Testis (tissue), 3 donors: Measurements from ENCODE around the gene EYA2. TPM values are rescaled to one million over a fixed set of nuclear protein-coding genes. Genes with fewer than 3 reads are reported as not detected.
A peak's percentile ranks its signal among the peaks of the same experiment; 100 is the strongest.

Source experiments
- DNase-seq: peaks from one replicate; pipeline ENCODE4 v3.0.0-alpha.2; 2019
- H3K27ac ChIP-seq, 2 donors: fragments of 200-600 bp; sonication (generic); one replicate each; pipeline ENCODE4 v1.5.1; 2019
- H3K27me3 ChIP-seq: fragments of 200-600 bp; sonication (generic); one replicate; pipeline ENCODE4 v1.5.1; 2019
- H3K36me3 ChIP-seq: fragments of 200-600 bp; sonication (generic); one replicate; pipeline ENCODE4 v1.5.1; 2017; ENCODE audit warnings: low read depth; ENCODE audit errors: missing control alignments
- H3K4me1 ChIP-seq: fragments of 200-600 bp; sonication (generic); one replicate; pipeline ENCODE4 v1.5.1; 2019
- H3K4me3 ChIP-seq, 2 donors: fragments of 200-600 bp; sonication (generic); one replicate each; pipeline ENCODE4 v1.5.1; 2017 to 2019
- H3K9me3 ChIP-seq: fragments of 200-600 bp; sonication (generic); one replicate; pipeline ENCODE4 v1.5.1; 2017
- CTCF ChIP-seq, 3 experiments: fragments of 450-650 bp in 2 of 3; fragments of 200-600 bp in 1 of 3; sonication (generic) in 1 of 3; IDR thresholded peaks; one replicate each; pipeline ENCODE4 v1.5.1; 2016 to 2019; ENCODE audit warnings: antibody characterized with exemption in 3 of 3, mild to moderate bottlenecking in 2 of 3, moderate library complexity in 1 of 3
- POLR2A ChIP-seq: fragments of 450-650 bp; IDR thresholded peaks from one replicate; pipeline ENCODE4 v1.6.1; 2017; ENCODE audit warnings: antibody characterized with exemption, mild to moderate bottlenecking, moderate library complexity
- WGBS, 2 donors: methylation state at CpG; one replicate each; pipeline ENCODE4 v1.1.5; 2018; 5-methylcytosine and 5-hydroxymethylcytosine counted together
- intact Hi-C: fragments of 100-400 bp; cut with DNase I; formaldehyde crosslinking; loops from one replicate; pipeline ENCODE4 v1.15.1; 2023; ENCODE audit warnings: low total_unique reads
- polyA plus RNA-seq: library from polyadenylated mRNA; stranded (reverse); fragments of 350-450 nt; fragmentation: Illumina TruSeq; extraction: RNeasy Lipid Tissue Mini Kit (QIAGEN cat#74804); gene quantifications from one replicate; pipeline ENCODE4 v1.2.3, GENCODE V29; 2014; ENCODE audit warnings: low read depth, low replicate concordance; ENCODE audit not compliant: insufficient read depth
- total RNA-seq, 2 donors: library from RNA; depleted of rRNA; stranded (reverse); fragments of >200 nt; gene quantifications; one replicate each; pipeline ENCODE4 v1.2.3, GENCODE V29; 2016

The EYA2 gene
- total and polyA plus RNA-seq, 3 donors from 2014 or later, result 14.6 to 17.2 (median 16.2) TPM

GRCh38 chr20:46894971-46895905 lies 595 bp downstream of the EYA2 start:
- Histone ChIP-seq H3K9me3 (no peaks in the 10 kb centered on the region), H3K27me3 (no peaks in the 10 kb centered on the region), H3K36me3 (no peaks in the 10 kb centered on the region), H3K4me1 (peaks cover 17% of the 10 kb centered on the region), H3K4me3 (peak overlapping the region; percentile 58 to 69), H3K27ac (peak overlapping the region; percentile 48 to 72)
- TF ChIP-seq POLR2A (no peak), CTCF (IDR thresholded peaks at IDR 0.05) (no peak)
- 2 to 3% methylated on average over 37 to 55 of the region's 65 CpGs for WGBS, 2 donors
- DNase-seq, result peak; percentile 71
- intact Hi-C loops, result no loop called here

- peak overlapping the region in 1 of 2 donors; percentile 72 for H3K27ac ChIP-seq
- intact Hi-C loops, result no loop called here
Measured at GRCh38 chr20:46895906-46896242, 1.2 kb downstream of the EYA2 start.

GRCh38 chr20:46897328-46897880 lies 2.8 kb downstream of the EYA2 start:
- DNase-seq, result no peak
- 69 to 70% methylated on average over 16 of the region's 16 CpGs for WGBS, 2 donors
- no peak for TF ChIP-seq POLR2A
- no peak for TF ChIP-seq CTCF (IDR thresholded peaks at IDR 0.05)
- intact Hi-C loops, result no loop called here
- peaks cover 17% of the 10 kb centered on the region for H3K4me1 ChIP-seq
- H3K9me3 ChIP-seq, result no peaks in the 10 kb centered on the region
- no peaks in the 10 kb centered on the region for H3K36me3 ChIP-seq
- H3K27ac ChIP-seq, result no peak overlapping the region
- H3K4me3 ChIP-seq, result no peak overlapping the region
- no peaks in the 10 kb centered on the region for H3K27me3 ChIP-seq

More at GRCh38 chr20:46895906-46896242, 1.2 kb downstream of the EYA2 start:
- peak overlapping the region; percentile 58 to 69 for H3K4me3 ChIP-seq
- no peaks in the 10 kb centered on the region for H3K27me3 ChIP-seq
- 7 to 9% methylated on average over 12 of the region's 12 CpGs for WGBS, 2 donors
- no peak for TF ChIP-seq POLR2A
- TF ChIP-seq CTCF (IDR thresholded peaks at IDR 0.05), result no peak
- DNase-seq, result no peak
- H3K36me3 ChIP-seq, result no peaks in the 10 kb centered on the region
- no peaks in the 10 kb centered on the region for H3K9me3 ChIP-seq
- peaks cover 17% of the 10 kb centered on the region for H3K4me1 ChIP-seq

- H3K27ac ChIP-seq, result no peak overlapping the region
- H3K9me3 ChIP-seq, result no peaks in the 10 kb centered on the region
- 82 to 85% methylated on average over 7 of the region's 7 CpGs for WGBS, 2 donors
- no peaks in the 10 kb centered on the region for H3K27me3 ChIP-seq
- no peak overlapping the region for H3K4me3 ChIP-seq
- peaks cover 17% of the 10 kb centered on the region for H3K4me1 ChIP-seq
- no peak for DNase-seq
- no peaks in the 10 kb centered on the region for H3K36me3 ChIP-seq
- TF ChIP-seq POLR2A (no peak), CTCF (IDR thresholded peaks at IDR 0.05) (no peak)
- intact Hi-C loops, result no loop called here
Measured at GRCh38 chr20:46898423-46898822, 3.8 kb downstream of the EYA2 start.
